NCI-H2107 (cell line): ENCODE data around the gene CUBN.

ENCODE experiments used
- DNase-seq: peaks from one replicate; lab custom pipeline; 2025; lab: John Stamatoyannopoulos, UW

CUBN gene

DNA sequence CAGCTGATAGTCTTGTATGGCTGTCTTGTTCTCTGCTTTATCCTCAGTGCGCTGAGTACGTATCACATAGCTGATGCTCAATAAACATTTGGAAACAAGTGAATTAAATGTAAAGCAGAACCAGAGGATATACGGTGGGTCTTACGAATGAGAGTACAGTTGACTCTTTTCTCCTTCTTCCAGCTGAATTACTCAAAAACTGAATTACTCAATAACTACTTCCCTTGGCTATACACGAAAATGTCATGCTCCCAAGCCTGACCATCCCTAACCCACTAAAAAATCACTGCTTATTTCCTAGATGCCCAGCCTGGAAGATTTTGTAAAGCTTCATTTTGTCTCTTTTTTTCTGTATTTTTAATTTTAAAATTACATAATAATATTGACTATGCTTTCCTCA, 309.2 kb downstream of the CUBN start:
- DNase-seq = no peak

DNA sequence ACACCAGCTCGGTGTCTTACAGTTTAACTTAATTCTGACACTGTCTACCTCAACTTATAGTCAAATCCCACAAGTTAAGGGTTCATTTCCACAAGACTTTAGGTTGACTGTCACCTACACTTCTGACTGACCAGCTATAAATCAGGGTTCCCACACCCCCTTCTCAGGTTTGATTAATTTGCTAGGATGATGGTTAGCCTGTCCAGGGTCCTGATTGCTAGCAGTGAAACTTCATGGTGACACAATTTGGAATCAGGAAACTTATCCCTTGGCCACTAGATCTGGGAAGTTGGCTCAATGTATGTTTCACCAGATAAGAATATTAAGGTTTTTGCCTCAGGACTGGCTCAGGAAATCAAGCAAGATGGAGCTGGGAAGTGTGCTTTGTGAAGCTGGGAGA, 309.6 kb downstream of the CUBN start:
- DNase-seq = no peak

DNA sequence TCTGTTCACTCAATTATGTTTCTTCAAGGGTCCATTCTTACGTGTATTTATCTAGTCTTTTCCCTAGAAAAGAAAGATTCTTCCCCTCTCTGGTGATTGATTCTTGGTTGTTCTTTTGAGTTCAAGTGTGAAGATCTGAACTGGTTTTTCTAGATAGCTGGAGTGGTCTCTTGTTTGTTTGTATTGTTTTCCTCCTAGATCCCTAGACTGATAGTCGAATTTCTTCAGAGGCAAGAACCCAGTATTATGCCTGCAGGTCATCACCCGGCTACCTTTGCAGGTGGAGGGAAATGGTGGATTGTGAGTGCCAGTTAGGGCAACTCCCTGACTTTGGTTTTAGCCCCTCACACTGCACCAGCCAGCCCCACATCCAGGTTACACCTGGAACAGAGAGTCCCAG, 310.2 kb downstream of the CUBN start:
- no peak for DNase-seq

DNA sequence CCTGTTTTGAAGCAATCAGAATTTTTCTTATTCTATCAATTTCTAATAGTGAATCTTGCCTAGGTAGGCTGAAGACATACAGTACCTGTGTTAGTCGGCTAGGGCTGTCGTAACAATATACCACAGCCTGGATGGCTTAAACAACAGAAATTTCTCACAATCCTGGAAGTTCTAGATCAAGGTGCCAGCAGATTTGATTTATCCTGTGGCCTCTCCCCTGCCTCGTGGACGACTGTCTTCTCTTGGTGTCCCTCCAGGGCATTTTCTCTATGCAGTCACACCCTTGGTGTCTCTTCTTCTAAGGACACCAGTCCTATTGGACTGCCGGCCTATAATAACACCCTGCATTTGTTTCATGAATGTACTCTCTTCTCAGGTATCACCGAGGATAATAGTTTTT, 310.6 kb downstream of the CUBN start:
- DNase-seq = no peak

DNA sequence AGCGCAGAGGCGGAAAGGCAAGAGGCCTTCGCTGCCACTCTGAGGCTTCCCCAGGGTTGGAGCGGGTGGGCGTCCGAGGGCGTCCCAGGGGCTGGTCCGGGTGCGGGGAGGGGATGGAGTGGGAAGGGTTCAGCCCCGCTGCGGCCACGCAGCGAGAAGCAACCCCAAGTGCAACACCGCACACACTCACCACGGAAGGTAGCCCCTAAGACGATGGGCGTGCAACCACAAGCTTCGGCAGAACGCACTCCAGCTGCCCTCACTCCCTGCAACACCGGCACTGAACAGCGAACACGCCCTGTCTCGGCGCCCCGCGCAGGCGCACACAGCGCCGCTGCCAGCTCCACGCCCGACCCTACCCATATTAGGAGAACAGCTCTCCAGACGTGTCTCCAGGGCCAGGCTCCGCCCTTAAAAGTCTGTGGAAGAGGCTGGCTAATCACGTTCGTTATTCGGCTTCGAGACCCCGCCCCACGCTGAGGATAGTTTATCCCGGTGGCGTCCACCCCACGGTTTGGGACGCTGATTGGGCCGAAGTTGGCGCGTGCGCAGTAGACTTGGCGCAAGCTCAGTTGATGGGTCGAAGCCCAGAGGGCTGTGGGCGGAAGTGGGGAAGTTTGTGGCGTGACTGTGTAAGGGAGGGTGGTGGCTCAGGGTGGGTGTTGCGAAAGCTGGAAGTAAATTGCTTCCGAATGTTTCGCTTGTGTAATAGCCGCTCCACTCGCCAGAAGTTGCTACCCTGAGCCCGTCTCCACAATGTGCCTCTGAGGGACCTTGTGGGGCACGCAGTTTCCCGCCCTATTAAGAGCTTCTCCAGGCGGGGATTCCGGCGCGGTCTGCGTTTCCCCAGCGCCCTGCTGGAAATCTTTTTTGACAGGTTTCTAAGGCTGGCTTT, 312.2 kb downstream of the CUBN start, which contains the start of gene RSU1:
Gene RSU1, minus strand, starts transcription at position 300 of the 895 bp plus-strand sequence. CDS start 343 bp downstream, outside the sequence.
- peak; percentile 91 for DNase-seq

DNA sequence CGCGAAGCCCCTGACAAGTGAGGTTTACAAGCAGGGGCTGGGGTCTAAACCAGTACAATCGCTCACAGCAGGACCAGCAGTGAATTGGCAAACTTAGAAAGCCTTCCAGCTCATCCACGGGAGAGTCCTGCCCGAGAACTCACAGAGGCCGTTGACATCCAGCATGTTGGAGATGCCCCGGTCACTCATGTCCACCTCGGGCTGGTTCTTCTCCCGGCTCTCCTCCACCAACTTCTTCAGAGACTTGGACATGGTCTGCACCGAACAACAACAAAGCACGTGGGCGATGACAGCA, 312.8 kb downstream of the CUBN start:
- no peak for DNase-seq

DNA sequence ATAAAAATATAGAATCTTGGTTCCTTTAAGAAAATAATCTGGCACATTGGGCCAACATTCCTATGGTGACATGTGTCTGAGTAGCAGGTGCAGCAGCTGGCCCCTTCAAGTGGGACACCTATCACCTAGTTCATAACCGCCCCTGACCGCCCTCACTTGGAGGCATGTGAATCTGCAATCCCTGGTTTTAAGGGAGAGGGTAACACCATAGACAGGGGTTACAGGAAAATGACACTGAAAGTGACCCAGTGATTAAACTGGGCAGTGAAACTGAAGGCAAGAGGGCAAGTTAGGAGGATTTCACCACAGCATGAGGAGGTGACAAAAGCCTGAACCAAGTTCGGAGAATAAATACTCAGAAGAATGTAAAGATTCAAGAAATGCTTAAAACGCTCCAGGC, 313.4 kb downstream of the CUBN start:
- DNase-seq = no peak

DNA sequence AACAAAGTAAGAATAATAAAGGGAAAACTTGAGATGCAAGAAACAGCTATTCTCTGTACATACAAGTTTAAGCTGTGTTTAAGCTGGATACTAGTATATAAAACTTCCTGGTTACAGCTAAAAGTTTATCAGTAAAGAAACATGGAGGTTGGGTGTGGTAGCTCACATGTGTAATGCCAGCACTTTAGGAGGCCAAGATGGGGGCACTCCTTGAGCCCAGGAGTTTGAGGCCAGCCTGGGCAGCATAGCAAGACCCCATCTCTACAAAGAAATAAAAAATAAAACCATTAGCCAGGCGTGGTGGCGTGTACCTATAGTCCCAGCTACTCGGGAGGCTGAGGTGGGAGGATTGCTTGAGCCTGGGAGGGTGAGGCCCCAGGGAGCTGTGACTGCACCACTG, 315.6 kb downstream of the CUBN start:
- DNase-seq = no peak

DNA sequence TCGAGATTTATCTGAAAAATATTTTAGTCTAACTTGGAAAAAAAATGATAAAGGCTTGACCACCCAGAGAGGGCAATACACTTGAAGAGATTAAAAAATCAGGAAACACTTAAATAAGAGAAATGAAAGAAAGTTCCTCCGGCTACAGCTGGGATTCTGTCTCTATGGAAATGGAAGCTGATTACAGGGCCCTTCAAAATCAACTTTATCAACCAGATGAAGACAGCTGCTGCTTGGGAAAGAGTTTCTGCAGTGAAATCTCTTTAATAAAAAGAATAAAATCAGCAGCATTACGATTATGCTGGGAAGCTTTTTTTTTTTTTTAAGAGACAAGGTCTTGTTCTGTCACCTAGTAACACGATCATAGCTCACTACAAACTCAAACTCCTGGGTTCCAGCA, 316.9 kb downstream of the CUBN start:
- no peak for DNase-seq

DNA sequence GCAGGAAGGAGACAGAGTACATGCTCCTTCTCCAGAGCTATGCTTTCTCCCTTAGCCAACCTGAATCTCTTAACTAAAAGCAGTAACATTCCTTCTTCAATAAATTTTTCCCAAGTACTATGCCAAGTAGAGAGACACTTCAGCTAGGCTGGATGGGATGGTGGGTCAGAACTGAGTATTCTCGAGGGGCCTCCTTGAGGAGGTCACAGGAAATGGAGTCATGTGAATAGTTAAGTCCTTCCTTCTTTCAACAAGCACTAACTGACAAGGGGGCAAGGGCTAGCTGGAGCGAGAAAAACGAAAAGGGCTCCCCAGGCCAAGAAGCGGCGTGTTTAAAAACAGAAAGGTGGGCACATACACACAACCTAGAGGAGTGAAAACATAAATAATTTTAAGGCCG, 317.8 kb downstream of the CUBN start:
- no peak for DNase-seq

DNA sequence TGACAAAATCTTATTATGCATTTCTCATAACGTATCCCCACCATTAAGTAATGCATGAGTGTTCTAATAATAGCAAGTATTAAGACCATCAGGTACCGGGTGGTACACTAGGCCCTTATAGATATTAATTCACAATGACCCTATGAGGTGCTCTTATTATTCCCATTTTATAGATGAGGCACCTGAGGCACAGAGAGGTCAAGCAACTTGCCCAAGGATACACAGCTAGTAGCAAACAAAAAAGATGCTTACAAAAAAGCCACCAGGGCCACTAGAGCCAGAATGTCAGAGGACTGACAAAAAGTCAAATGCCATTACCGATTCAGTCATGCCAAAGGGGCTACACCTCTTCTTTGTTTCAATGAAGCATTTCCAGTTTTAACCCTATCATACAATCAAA, 318.3 kb downstream of the CUBN start:
- DNase-seq = no peak

DNA sequence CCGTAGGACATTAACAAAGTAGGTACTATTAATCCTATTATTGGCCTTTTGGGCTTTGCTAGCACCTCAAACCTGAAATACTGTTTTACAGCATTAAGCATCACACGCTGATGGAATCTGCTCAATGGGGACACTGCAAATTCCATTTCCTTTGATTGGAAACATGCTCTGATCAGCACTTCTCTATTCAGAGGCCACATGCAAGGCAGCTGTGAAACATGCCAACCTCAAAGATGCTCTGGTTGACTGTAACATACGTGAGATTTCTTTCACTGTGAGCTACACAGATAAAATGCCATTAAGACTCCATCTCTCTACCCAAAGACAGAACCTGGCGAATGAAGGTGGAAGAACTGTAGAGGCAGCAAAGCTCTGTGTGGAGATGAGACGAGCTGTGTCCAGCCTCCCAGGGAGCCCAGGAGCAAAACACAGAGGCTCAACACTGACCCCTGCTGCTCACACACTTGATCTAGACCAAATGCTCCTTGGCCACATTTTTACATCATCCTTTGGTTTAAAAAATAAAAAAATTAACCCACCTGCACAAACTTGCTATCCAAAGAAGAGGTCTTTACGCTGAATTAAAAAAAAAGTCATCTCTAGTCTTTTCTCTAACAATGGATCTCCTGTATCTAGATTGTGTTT, 320.4 kb downstream of the CUBN start:
- no peak for DNase-seq

DNA sequence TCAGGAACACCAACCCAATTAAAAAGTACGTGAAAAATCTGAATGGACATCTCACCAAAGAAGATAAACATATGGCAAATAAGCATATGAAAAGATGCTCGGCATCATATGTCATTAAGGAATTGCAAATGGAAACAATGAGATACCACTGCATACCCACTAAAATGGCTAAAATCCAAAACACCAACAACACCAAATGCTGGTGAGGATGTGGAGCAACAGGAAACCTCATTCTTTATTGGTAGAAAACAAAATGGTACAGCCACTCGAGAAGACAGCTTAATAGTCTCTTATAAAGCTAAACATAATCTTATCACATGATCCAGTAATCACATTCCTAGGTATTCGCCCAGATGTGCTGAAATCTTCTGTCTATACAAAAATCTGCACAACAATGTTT, 325.5 kb downstream of the CUBN start:
- no peak for DNase-seq

DNA sequence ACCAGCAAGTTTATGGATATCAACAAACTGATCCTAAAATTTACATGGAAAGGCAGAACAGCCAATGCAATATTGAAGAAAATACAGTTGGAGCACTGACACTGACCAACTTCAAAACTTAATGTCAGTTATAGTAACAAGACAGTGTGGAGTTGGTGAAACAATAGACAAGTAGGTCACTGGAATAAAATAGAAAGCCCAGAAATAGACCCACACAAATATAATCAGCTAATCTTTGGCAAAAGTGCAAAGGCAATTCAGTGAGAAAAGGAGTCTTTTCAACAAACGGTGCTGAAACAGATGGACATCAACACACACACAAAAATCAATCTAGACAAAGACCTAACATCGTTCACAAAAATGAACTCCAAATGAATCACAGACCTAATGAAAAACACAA, 326.1 kb downstream of the CUBN start:
- DNase-seq = no peak

DNA sequence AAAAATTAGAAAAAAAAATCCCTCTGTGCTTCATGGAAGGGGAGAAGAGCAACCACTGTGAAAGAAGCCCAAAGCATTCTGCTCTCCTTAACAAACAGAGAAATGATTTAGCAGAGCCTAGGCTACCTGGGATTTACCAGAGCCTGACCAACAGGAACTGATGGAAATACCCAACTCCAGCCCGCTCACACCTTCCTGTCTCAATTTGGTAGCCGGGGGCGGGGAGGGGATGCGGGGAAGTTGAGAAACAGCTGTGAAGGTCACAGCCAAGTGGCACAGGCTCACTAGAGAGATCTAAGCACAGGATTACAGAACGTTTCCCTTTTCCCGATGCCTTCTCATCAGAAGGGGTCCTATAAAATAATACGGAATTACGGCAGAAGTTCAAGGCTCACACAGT, 330.0 kb downstream of the CUBN start:
- no peak for DNase-seq

DNA sequence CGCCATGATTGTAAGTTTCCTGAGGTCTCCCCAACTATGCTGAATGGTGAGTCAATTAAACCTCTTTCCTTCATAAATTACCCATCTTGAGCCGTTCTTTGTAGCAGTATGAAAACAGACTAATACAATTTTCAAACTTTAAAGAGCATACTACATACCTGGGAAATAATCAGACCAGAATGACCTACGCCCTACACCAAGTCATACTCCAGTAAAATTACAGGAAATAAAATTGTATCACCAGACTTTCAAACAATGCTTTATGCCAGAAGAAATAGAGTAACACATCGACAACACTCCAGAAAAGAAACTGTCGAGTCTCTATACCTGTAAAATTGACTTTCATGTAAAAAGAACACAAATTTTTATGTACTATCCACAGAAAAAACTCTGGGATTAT, 331.0 kb downstream of the CUBN start:
- DNase-seq = no peak

DNA sequence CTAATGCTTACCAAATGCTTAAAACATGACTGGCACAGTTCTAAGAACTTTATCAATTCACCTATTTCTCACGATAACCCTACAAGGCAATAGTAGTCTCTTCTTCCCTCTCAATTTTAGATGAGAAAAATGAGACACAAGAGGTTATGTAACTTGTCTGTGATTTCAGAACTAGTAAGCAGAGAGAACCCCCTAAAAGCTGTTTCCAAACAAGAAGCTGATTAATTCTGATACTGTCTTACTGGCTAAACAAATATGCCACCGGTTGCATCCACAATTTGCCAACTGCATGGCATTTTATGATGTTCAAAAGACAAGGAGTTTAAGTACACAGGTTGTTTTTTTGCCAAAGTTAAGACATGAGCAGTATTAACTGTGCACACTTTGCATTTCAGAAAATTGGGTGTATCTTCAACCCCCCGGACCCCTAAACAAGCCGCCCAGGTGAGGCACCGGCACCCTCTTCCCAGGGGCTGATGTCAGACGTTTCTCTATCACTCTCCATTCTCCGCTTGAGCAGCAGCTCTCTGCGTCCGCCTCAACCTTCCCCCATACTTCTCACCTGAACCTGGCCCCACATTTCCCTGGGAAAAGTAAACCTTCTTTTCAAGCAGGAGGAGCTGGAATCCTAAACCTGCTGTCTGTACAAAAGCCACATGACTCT, 334.1 kb downstream of the CUBN start:
- no peak for DNase-seq

DNA sequence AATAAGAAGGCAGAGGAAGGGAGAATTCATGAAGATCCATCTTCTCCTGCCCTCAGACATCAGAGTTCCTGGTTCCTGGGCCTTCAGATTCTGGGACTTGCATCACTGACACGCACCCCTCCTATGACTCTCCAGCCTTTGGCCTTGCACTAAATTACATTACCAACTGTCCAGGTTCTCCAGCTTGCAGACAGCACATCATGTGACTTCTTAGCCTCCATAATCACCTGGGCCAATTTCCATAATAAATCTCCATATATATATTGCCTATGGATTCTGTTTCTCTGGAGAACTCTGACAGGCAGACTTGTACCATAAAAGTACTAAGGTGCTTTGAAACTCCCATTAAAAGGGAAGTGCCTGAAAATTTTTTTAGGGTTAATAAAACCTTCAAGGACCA, 335.6 kb downstream of the CUBN start:
- no peak for DNase-seq

DNA sequence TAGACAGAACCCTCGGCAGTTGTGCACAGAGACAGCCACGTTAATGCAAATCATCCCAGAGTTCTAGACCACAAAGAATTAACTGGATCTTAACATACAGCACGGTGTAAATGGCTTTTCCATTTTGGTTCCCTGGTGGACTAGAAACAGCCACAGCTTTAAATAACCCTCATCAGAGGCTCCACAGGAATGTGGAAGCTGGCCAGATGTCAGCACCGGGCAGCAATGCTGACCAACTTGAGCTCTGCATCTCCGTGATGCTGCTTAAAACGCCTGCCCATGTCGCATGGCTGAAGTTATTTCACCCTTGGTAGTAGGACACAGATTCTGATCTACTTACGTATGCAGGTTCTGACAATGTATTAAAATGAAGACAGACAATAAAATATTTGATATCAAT, 336.9 kb downstream of the CUBN start:
- no peak for DNase-seq

DNA sequence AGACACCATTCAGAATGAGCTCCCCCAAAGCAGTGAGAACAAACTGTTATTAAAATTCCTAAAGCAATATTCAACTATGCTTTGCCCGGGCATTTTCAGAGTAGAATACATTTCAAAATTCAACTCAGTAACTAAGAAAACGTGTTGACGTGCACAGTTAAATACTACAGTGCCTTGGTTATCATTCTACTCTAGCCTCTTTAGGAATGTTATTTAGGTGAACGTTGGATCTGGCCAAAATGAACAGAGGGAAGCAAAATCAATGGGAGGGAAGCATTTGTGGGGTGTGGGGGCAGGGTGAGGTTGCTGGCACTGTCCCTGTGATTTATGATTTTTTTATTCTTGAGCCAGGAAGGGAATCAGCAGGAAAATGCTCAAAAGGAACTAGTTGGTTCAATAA, 339.8 kb downstream of the CUBN start:
- DNase-seq = no peak

DNA sequence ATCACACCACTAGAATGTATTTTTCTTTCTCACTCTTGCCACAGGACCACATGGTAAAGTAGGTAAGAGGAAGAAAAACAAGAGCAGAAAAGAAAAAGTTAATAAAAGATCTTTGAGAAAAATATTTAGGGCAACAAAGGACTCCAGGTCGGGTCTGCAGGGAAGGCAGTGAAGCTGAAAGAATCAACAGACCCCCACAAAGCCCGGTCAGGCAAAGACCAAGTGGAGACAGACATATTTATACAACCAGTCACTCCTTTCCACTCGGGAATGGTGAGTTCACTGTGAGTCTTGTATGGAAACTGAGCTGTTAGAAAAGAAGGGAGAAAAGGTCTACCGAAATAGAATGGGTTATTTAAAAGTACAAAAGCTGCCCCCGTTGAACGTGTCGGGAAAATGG, 340.4 kb downstream of the CUBN start:
- no peak for DNase-seq

DNA sequence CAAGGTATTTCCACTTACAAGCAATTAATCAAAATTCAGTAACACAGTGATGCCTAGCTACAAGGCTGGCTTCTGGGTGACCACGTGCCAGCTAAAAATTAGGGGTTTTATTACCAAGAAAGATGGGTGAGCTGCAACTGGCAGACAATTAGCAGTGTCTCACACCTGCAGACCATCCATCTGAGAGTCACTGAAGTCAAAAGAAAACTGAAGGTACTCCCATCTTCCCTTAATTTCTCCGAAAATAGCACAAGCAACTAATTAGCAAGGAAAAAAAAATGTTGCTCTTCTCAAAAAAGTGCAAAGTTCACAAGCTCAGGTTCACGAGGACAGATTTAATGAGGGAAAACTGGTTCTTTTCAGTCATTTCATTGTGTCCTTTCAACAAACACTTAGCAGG, 340.8 kb downstream of the CUBN start:
- no peak for DNase-seq

DNA sequence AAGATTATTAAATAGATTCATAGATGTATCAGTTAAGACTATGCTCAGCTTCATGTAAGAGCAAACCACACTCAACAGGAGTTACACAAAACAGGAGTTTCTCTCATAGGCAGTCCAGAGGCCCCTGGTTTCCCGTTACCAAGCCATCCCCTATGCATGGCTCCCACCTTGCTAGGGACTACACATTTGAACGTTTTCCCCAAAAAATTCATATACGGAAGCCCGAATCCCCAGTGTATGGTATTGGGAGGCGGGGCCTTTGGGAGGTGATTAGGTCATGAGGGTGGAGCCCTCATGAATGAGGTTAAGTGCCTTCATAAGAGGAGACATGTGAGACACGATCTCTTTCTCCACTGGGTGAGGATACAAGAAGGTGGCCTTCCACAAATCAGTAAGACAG, 341.5 kb downstream of the CUBN start:
- no peak for DNase-seq
